ENCODE measurements around the gene LRRC10B.

The LRRC10B gene

DNA sequence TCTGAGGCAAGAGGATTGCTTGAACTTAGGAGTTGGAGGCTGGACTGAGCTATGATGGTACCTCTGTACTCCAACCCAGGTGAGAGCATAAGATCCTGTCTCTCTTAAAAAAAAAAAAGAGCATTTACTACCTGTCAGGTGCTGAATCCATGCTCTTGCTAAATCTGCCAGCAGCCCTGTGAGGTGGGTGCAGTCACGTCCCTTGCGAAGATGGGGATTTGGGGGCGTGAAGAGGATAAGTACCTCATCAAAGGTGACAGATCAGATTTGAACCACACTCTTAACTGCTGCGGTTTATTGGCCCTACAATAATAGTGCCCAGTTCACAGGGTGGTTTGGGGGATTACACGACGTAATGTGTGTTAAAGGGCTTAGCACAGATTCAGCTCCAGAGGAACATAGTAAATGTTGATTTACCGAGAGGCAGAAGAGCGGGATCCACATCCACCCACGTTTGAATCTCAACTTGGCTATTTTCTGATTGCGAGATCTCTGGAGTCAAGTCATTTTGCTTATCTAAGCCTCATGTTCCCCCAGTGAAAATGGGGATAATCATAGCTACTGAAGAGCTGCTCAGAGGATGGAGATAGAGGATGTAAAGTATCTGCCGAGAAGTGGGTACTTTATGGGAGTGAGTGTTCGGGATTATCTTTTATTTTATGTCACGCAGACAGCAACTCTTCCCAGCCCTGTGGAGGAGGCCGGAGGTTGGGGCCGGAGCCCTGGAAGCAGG is 28.1 kb upstream of the LRRC10B start:
- TF ChIP-seq, protein P1, sequence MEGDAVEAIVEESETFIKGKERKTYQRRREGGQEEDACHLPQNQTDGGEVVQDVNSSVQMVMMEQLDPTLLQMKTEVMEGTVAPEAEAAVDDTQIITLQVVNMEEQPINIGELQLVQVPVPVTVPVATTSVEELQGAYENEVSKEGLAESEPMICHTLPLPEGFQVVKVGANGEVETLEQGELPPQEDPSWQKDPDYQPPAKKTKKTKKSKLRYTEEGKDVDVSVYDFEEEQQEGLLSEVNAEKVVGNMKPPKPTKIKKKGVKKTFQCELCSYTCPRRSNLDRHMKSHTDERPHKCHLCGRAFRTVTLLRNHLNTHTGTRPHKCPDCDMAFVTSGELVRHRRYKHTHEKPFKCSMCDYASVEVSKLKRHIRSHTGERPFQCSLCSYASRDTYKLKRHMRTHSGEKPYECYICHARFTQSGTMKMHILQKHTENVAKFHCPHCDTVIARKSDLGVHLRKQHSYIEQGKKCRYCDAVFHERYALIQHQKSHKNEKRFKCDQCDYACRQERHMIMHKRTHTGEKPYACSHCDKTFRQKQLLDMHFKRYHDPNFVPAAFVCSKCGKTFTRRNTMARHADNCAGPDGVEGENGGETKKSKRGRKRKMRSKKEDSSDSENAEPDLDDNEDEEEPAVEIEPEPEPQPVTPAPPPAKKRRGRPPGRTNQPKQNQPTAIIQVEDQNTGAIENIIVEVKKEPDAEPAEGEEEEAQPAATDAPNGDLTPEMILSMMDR (IDR thresholded peaks at IDR 0.05; ENCODE audit: low read depth, low read length, missing control alignments): no peak
- no peak overlapping the region for H3K4me3 ChIP-seq (ENCODE audit: low read depth, low read length)
- in situ Hi-C loops (cut with HindIII; ENCODE audit: low sequenced_read_pairs): no loop called here
- DNase-seq (ENCODE audit: low read depth): no peak

DNA sequence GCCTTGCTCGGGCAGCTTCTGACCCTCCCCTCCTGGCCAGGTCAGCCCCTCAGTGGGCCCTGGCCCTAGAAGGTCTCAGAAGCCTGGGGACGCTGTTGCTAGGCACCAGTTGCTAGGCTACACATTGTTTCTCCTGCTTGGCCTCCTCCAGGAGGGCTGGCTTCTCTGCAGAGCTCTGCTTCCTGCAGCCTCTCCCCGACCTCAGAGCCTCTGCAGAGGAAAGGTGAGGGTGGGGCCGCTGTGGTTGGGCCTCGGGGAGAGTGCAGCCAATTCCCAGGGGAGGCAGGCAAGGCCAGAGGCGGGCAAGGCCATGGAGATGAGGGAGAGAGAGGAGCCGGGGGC is 27.6 kb upstream of the LRRC10B start:
- DNase-seq (ENCODE audit: low read depth): no peak
- H3K4me3 ChIP-seq (ENCODE audit: low read depth, low read length): no peak overlapping the region
- in situ Hi-C loops (cut with HindIII; ENCODE audit: low sequenced_read_pairs): no loop called here
- TF ChIP-seq, protein P1 (IDR thresholded peaks at IDR 0.05; ENCODE audit: low read depth, low read length, missing control alignments): no peak

DNA sequence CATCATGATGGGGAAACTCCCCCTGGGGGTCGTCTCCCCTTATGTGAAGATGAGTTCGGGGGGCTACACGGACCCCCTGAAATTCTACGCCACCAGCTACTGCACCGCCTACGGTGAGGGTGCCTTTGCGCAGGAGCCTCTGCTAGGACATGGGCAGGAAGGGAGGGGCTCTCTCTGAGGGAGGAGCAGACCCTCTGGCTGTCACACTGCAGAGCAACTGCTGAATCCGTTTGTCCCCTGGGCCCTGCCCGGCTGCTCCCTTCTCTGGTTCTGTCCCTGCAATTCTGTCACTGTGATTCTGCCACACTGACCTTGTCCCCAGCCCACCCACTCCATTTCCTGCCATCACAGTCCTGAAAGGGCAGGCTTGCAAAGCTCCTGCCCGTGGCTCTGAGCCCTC is 26.7 kb upstream of the LRRC10B start:
- TF ChIP-seq, protein P1 (IDR thresholded peaks at IDR 0.05; ENCODE audit: low read depth, low read length, missing control alignments): no peak
- no peak for DNase-seq (ENCODE audit: low read depth)
- H3K4me3 ChIP-seq (ENCODE audit: low read depth, low read length): no peak overlapping the region
- in situ Hi-C loops (cut with HindIII; ENCODE audit: low sequenced_read_pairs): no loop called here

DNA sequence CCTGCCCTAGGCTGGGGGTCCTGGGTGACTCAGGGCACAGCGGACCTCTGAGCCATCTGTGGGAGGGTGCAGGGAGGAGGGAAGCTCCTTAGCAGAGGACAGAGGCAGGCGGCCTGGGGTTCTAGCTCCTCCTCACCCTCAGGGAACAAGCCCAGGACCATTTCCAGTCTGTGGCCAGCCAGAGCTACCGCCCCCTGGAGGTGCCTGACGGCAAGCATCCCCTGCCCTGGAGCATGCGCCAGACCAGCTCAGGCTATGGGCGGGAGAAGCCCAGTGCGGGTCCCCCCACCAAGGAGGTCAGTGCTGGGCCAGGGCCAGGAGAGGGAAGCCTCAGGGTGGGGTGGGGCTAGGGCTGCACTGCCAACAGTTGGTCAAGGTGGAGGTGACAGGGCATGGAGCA is 26.0 kb upstream of the LRRC10B start:
- TF ChIP-seq, protein P1 (IDR thresholded peaks at IDR 0.05; ENCODE audit: low read depth, low read length, missing control alignments): peak; percentile 64
- in situ Hi-C loops (cut with HindIII; ENCODE audit: low sequenced_read_pairs): no loop called here
- DNase-seq (ENCODE audit: low read depth): no peak
- H3K4me3 ChIP-seq (ENCODE audit: low read depth, low read length): no peak overlapping the region

DNA sequence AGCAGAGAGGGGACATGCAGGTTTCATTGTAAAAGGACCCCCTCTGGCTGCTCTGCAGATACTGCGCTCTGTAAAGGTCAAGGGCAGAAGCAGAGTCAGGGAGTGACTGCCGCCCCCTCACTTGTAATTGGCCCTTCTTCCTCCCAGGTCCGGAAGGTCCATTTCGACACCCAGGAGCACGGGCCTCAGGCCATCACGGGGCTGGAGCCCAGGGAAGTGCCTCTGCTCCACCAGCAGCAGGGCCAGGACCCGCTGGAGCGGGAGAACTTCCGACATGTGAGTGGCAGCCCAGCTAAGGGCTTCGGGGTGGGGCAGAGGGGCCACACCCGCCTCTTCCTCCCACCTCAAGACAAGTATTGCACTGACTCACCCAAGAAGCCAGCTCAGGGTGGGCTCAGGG is 24.0 kb upstream of the LRRC10B start:
- no peak overlapping the region for H3K4me3 ChIP-seq (ENCODE audit: low read depth, low read length)
- DNase-seq (ENCODE audit: low read depth): no peak
- in situ Hi-C loops (cut with HindIII; ENCODE audit: low sequenced_read_pairs): no loop called here
- TF ChIP-seq, protein P1 (IDR thresholded peaks at IDR 0.05; ENCODE audit: low read depth, low read length, missing control alignments): no peak

DNA sequence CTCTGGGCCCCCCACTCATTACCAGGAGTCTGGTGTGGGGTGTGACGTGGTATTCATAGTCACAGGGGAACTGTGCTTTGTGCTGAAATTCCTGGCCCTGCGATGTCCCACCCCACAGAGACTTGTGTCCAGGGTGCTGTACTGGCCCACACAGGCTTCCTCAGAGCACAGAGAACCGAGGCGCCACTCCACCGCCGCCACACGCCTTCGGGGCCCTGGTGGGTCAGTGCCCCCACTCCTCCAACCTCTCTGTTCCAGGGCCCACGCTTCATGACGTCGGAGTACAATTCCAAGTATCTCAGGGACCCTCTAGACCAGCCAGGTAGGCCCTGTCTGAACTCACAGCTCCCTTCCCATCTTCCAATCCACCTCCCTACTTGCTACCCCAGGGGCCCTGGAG is 23.5 kb upstream of the LRRC10B start:
- H3K4me3 ChIP-seq (ENCODE audit: low read depth, low read length): no peak overlapping the region
- TF ChIP-seq, protein P1 (IDR thresholded peaks at IDR 0.05; ENCODE audit: low read depth, low read length, missing control alignments): no peak
- in situ Hi-C loops (cut with HindIII; ENCODE audit: low sequenced_read_pairs): no loop called here
- no peak for DNase-seq (ENCODE audit: low read depth)

Data from astrocyte of the cerebellum (primary cell).